ENCODE measurements around the gene GATAD2B. TPM values are rescaled to one million over a fixed set of nuclear protein-coding genes. Genes with fewer than 3 reads are reported as not detected.

The GATAD2B gene
- total and polyA plus RNA-seq, 10 donors: 3.7 to 68.1 (median 47.6) TPM

DNA sequence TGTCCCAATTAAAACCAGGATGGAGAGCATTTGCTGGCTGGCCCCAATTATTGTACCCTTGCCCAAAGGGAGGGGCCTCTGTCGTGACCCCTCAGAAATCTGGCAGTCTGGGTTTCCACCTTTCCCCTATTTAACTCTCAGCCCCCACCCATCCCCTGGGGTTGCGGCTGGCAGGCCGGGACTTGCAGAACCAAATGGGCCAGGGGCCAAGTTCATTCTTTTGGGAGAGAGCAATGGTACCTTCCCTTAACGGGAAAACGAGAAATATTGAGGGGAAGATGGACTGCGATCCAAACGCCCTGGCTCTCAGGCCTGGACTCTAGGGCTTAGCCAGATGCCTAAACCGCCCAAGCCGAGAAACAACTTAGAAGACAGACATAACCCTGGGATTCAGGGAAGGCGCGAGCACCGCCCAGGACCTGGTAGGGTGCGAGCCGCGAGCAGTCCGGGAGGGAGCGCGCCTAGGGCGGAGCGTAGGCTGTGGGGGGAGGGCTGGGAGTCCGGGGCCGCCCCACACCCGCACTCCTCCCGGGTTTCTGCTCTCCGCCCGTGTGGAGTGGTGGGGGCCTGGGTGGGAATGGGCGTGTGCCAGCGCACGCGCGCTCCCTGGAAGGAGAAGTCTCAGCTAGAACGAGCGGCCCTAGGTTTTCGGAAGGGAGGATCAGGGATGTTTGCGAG, 147.9 kb downstream of the GATAD2B start, which contains the start of gene SLC27A3:
Gene SLC27A3, plus strand, starts transcription at position 628 of the 678 bp plus-strand sequence. CDS start 91 bp downstream, outside the sequence.
- 9 to 22% (median 13%) methylated on average over 17 to 35 of the region's 35 CpGs for WGBS, 5 donors
- Histone ChIP-seq H3K27me3 (replicated peaks in 1 of 7) (no peaks in the 10 kb centered on the region), H3K27ac (peak within 1 kb of the TSS; percentile 76 to 93 (median 84)), H3K9me3 (no peaks in the 10 kb centered on the region), H3K36me3 (peaks cover 3 to 59% (median 23%) of the 10 kb centered on the region in 6 donors), H3K4me3 (peak within 1 kb of the TSS; percentile 57 to 89 (median 77)), H3K4me1 (peaks cover 24 to 97% (median 72%) of the 10 kb centered on the region in 6 donors)
- TF ChIP-seq POLR2AphosphoS5 (IDR thresholded peaks at IDR 0.05) (no peak), POLR2A (IDR thresholded peaks at IDR 0.05) (no peak)
- TF ChIP-seq, protein P1, sequence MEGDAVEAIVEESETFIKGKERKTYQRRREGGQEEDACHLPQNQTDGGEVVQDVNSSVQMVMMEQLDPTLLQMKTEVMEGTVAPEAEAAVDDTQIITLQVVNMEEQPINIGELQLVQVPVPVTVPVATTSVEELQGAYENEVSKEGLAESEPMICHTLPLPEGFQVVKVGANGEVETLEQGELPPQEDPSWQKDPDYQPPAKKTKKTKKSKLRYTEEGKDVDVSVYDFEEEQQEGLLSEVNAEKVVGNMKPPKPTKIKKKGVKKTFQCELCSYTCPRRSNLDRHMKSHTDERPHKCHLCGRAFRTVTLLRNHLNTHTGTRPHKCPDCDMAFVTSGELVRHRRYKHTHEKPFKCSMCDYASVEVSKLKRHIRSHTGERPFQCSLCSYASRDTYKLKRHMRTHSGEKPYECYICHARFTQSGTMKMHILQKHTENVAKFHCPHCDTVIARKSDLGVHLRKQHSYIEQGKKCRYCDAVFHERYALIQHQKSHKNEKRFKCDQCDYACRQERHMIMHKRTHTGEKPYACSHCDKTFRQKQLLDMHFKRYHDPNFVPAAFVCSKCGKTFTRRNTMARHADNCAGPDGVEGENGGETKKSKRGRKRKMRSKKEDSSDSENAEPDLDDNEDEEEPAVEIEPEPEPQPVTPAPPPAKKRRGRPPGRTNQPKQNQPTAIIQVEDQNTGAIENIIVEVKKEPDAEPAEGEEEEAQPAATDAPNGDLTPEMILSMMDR (IDR thresholded peaks at IDR 0.05 in 8 of 11, conservative IDR thresholded peaks at IDR 0.05 in 3 of 11): no peak
- intact Hi-C loops (cut with DNase I; ENCODE audit: low total_unique reads): no loop called here
- peak; percentile 74 for DNase-seq

DNA sequence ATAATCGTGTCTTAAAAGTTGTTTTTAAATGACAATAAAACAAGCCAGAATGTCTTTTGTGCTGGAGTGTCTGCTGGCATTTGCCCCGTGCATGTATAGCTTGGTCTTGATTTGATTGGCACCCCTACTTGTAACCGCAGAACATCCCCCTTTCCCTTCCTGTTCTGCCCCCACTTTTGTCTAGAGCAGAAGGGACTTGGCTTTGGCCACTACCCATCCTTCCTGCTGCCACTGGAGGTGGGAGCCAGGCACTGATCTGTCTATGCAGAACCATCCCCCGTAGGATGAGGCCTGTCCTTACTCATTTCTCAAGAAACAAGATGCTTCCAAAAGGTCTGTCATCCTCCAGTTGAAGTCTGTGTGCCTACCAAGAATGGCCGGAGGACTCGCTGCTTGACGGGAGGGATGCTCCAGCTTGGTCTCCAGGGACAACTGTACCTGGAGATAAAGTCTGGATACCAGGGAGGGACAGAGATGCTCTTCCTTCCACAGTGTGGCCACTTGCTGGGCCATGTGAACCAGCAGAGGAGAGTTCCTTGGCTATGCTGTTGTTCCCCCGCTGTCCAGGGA, 148.7 kb downstream of the GATAD2B start:
- TF ChIP-seq, protein P1 (IDR thresholded peaks at IDR 0.05 in 8 of 11, conservative IDR thresholded peaks at IDR 0.05 in 3 of 11): no peak
- TF ChIP-seq POLR2A (IDR thresholded peaks at IDR 0.05) (no peak), POLR2AphosphoS5 (IDR thresholded peaks at IDR 0.05) (no peak)
- Histone ChIP-seq H3K27ac (peak overlapping the region in 7 of 8 donors; percentile 76 to 93 (median 84)), H3K9me3 (no peaks in the 10 kb centered on the region), H3K27me3 (replicated peaks in 1 of 7) (no peaks in the 10 kb centered on the region), H3K4me3 (no peak overlapping the region), H3K4me1 (peaks cover 24 to 89% (median 69%) of the 10 kb centered on the region in 6 donors), H3K36me3 (peaks cover 3 to 59% (median 26%) of the 10 kb centered on the region in 6 donors)
- peak; percentile 47 for DNase-seq
- WGBS, 5 donors: 61 to 70% (median 63%) methylated on average over 8 of the region's 8 CpGs
- intact Hi-C loops (cut with DNase I; ENCODE audit: low total_unique reads): no loop called here

DNA sequence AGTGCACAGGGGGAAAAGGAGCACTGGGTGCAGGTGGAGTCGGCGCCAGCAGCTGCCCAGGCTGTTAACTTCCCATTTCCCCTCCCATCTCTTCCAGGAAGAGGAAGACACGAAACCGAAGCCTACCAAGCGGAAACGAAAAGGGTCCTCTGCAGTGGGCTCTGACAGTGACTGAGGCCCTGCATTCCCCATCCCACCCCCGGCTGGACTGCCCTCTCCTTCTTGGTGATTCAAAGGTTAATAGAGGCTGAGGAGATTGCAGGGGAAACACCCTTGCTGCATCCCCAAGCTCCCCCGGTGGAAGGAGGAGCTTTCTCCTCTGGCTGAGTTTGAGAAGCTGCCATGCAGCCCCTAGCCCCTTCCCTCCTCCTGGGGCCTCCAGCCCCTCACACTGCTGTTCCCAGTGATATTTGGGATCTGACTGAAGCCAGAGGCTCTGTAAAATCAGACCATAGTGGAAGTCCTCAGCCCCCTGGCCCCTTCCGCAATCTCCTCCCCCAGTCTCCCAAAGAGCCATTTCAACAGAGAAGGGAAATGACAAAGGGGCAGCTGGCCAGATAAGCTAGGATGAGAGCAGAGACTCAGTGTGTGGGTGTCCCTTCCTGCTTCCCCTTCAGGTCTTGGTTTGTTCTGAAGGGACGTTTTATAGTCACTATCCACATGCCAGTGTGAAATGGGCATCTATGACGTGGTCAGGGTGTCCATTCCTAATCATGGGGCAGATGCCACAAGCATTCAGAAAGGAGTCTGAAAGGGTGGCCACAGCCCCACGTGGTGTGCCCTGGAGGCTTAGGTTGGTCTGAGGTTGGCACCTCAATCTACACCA, 149.5 kb downstream of the GATAD2B start:
- WGBS, 5 donors: 39 to 53% (median 51%) methylated on average over 12 of the region's 12 CpGs

More for the DNA sequence above, 149.5 kb downstream of the GATAD2B start:
- Histone ChIP-seq H3K27ac (peak overlapping the region in 7 of 8 donors; percentile 9 to 93 (median 69)), H3K4me3 (no peak overlapping the region), H3K4me1 (peaks cover 24 to 83% (median 69%) of the 10 kb centered on the region in 6 donors), H3K27me3 (replicated peaks in 1 of 7) (no peaks in the 10 kb centered on the region), H3K36me3 (peaks cover 3 to 59% (median 32%) of the 10 kb centered on the region in 6 donors), H3K9me3 (no peaks in the 10 kb centered on the region)
- peak; percentile 63 for DNase-seq
- intact Hi-C loops (cut with DNase I; ENCODE audit: low total_unique reads): no loop called here
- TF ChIP-seq POLR2A (IDR thresholded peaks at IDR 0.05): no peak
- TF ChIP-seq, protein P1 (IDR thresholded peaks at IDR 0.05 in 8 of 11, conservative IDR thresholded peaks at IDR 0.05 in 3 of 11): no peak
- TF ChIP-seq POLR2AphosphoS5 (IDR thresholded peaks at IDR 0.05): peak in 1 of 3 donors; percentile 6
